KOPT-K1 (cell line): ENCODE results near the gene CCNF.

Source experiments
- H3K27ac ChIP-seq: fragments of 200-600 bp; sonication (generic); 2 replicates; pipeline ENCODE4 v1.5.1; 2016; ENCODE audit warnings: antibody characterized with exemption, mild to moderate bottlenecking, low read depth, low read length; ENCODE audit not compliant: poor library complexity, severe bottlenecking
- H3K36me3 ChIP-seq: fragments of 200-600 bp; sonication (generic); 2 replicates; pipeline ENCODE4 v1.5.1; 2017; ENCODE audit warnings: antibody characterized with exemption, mild to moderate bottlenecking, low read length, moderate library complexity; ENCODE audit not compliant: insufficient read depth
- H3K9me3 ChIP-seq: fragments of 200-600 bp; sonication (generic); 2 replicates; pipeline ENCODE4 v1.5.1; 2017; ENCODE audit warnings: antibody characterized with exemption, low read length, mild to moderate bottlenecking; ENCODE audit not compliant: insufficient read depth, poor library complexity, severe bottlenecking

Gene CCNF

DNA sequence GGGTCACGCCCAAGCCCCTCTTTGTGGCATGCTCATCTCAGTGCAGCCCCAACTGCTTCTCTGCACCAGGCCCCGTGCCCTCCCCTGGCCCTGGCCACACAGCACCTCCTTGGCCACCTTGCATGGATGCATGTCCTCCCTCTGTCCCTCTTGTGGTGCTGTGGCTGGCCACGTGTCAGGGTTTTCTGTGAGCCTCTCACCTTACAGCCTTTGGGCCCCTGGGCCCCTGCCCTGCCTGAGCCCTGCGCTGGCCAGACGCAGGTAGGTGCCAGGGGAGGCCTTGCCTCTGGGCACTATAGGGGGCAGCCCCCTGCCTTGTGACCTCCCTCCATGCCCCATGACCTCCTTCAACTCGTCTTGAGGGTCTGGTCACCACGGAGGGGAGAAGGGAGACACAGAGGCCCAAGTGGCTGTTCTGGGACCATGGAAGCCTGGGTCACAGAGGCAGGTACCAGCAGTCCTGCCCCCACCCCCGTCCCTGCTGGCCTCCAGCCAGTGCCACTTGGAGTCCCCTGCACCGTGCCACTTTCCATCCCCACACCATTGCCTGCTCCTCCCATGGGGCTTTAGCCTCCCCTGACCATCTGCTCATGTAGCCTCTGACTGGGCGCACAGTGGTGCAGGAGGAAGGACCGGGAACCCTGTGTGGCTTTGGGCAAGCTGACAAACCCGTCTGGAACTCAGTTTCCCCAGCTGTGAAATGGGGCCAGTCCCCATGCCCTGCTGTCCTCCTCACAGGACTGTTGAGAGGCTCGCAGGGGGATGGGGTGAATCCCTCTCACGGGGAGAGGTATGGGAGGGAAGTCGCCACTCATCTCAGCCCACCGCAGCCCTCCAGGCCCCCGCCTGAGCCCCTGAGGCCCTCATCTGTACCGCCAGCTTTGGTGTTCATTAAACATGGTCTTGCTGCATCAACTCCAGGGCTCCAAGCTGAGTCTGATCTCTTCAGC, 73.0 kb downstream of the CCNF start:
- Histone ChIP-seq H3K9me3 (no peaks in the 10 kb centered on the region), H3K36me3 (peaks cover 15% of the 10 kb centered on the region), H3K27ac (no peak overlapping the region)

DNA sequence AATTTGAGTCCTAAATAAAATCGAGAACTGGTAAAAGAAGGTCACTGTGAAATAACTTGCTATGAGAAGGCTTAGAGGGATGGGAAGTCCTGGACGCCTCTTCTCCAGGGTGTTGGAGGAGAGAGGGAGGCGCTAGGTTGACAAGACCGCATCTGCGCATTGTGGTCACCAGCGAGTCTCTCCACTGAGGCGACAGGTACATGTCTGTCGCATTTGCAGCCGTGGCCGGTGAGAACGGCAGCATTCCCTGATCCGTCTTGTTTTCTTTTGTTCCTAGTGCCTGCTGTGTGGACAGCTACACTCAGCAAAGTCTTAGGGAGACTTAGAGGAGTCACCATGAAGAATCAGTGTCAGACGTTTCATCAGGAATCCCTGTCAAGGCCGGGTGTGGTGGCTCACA, 76.4 kb downstream of the CCNF start:
- H3K27ac ChIP-seq, result no peak overlapping the region
- H3K9me3 ChIP-seq, result no peaks in the 10 kb centered on the region
- no peaks in the 10 kb centered on the region; the same call in 1 of the 2 replicates for H3K36me3 ChIP-seq

DNA sequence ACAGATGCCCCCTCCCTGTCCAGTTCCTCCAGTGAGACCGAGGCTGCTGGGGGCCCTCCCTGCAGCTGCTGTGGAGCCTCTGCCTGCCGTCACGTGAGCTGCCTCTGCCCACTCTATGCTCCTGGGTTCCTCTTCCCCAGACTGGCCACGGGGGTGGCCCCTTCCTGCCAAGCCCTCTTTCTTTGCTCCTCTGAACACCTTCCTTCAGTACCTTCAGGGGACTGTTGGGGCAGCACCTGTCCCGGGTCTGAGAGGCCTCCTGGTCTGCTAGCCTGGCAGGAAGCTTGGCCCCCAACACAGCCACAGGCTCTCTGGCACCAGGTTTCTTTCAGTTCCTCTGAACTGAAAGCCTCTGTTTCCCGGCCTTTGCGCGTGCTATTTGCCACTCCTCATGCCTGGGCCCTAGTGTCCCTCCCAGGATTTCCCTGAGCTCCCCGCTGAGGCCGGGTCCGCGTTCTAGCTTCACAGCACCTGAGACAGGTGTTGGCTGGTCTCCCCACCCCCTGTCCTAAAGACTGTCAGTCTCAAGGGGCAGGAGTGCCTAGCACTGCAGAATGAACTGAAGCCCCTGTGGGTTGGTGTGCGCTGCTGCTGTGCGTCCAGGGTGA, 77.9 kb downstream of the CCNF start:
- no peak overlapping the region for H3K27ac ChIP-seq
- H3K9me3 ChIP-seq, result no peaks in the 10 kb centered on the region
- H3K36me3 ChIP-seq, result no peaks in the 10 kb centered on the region; the same call in 1 of the 2 replicates

DNA sequence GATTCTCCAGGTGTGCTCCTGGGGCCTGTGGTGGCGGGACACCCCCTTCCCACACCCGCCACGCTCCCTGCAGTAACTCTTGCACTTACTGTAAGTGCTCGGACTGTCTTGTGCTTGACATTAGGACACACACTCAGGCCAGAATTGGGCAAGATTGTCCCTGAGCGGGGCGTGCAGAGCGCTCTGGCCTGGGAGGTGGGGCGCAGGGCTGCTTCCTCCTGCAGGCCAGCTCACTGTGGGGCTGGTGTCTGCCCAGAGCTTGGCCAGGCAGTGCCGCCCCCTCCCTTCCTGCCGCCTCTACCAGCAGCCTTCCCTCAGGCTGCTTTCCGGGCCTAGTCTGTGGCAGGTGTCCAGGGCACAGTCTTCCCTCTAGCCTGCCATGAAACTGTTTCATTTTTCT, 78.4 kb downstream of the CCNF start:
- no peaks in the 10 kb centered on the region for H3K9me3 ChIP-seq
- no peaks in the 10 kb centered on the region for H3K36me3 ChIP-seq
- no peak overlapping the region for H3K27ac ChIP-seq
